ENCODE measurements around the gene PCK2. TPM values are rescaled to one million over a fixed set of nuclear protein-coding genes. Genes with fewer than 3 reads are reported as not detected.

Gene PCK2
- total RNA-seq, 2 donors from 2014 or later: 11.4 to 16.9 TPM

GRCh38 chr14:24146453-24146977 is 52.4 kb downstream of the PCK2 start, which contains the start of gene PSME2:
PSME2 (minus strand) TSS chr14:24146610; CDS start chr14:24146581, 29 bp downstream.
- no peaks in the 10 kb centered on the region for H3K9me3 ChIP-seq
- peak within 1 kb of the TSS; percentile 92 for H3K4me3 ChIP-seq
- peaks cover 18 to 36% of the 10 kb centered on the region in 2 donors for H3K4me1 ChIP-seq (ENCODE audit: control insufficient read depth in 1 of 2, low read depth in 2 of 2)
- DNase-seq (ENCODE audit: low spot score) (peak; percentile 88), ATAC-seq (ENCODE audit: insufficient number of reproducible peaks, low FRiP score, low read depth) (peak; percentile 65)
- H3K36me3 ChIP-seq: peaks cover 22% of the 10 kb centered on the region
- H3K27me3 ChIP-seq (replicated peaks; ENCODE audit: insufficient read depth): no peaks in the 10 kb centered on the region
- H3K27ac ChIP-seq: peak within 1 kb of the TSS; percentile 87 to 88
- TF ChIP-seq, protein P1, sequence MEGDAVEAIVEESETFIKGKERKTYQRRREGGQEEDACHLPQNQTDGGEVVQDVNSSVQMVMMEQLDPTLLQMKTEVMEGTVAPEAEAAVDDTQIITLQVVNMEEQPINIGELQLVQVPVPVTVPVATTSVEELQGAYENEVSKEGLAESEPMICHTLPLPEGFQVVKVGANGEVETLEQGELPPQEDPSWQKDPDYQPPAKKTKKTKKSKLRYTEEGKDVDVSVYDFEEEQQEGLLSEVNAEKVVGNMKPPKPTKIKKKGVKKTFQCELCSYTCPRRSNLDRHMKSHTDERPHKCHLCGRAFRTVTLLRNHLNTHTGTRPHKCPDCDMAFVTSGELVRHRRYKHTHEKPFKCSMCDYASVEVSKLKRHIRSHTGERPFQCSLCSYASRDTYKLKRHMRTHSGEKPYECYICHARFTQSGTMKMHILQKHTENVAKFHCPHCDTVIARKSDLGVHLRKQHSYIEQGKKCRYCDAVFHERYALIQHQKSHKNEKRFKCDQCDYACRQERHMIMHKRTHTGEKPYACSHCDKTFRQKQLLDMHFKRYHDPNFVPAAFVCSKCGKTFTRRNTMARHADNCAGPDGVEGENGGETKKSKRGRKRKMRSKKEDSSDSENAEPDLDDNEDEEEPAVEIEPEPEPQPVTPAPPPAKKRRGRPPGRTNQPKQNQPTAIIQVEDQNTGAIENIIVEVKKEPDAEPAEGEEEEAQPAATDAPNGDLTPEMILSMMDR (IDR thresholded peaks at IDR 0.05): no peak

DNA sequence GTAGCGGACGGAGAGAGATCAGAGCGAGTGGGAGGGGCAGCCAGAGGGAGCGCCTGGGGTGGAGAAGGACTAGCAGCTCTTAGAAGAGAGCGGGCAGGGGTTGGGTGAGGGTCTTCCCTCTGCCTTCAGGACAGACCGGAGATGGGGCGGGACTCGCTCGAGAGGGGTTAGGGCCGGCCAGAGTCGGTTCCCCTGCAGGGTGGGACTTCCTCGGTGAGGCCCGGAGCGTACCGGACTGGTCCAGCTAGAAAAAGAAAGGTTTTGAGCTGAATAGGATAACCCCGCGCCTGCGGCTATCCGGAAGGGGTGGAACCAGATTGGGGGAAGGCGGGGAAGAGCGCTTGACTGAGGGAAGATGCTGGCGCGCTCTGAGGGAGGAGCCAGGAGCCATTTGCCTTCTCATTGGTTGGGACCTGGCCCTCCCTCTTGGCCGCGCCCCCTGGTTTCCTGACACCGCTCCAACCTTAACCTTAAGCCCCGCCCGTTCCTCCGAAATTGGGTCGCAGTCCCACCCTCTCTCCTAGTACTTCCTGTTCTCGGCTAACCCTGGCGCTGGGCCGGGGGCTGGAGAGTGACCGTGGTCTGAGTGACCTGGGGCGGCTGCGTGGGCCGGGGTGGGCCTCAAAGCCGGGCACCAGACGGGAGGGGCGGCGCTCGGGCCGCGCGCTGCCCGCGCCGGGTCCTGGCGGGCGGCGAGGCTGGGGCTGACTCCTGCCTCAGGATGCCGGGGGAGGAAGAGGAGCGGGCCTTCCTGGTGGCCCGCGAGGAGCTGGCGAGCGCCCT is 53.1 kb downstream of the PCK2 start, which contains the start of gene RNF31:
Gene RNF31 (plus strand): TSS at position 521 of the 783 bp plus-strand sequence. CDS start 201 bp downstream, at position 722.
- Histone ChIP-seq H3K9me3 (no peaks in the 10 kb centered on the region), H3K4me1 (ENCODE audit: control insufficient read depth in 1 of 2, low read depth in 2 of 2) (peaks cover 14 to 33% of the 10 kb centered on the region in 2 donors), H3K36me3 (peaks cover 26% of the 10 kb centered on the region), H3K27me3 (replicated peaks; ENCODE audit: insufficient read depth) (no peaks in the 10 kb centered on the region), H3K4me3 (peak within 1 kb of the TSS; percentile 92), H3K27ac (peak within 1 kb of the TSS; percentile 87 to 88)
- ATAC-seq (ENCODE audit: insufficient number of reproducible peaks, low FRiP score, low read depth) (peak; percentile 91), DNase-seq (ENCODE audit: low spot score) (peak; percentile 96)
- TF ChIP-seq, protein P1 (IDR thresholded peaks at IDR 0.05): no peak

GRCh38 chr14:24147761-24148428 is 53.8 kb downstream of the PCK2 start:
- Histone ChIP-seq H3K9me3 (no peaks in the 10 kb centered on the region), H3K4me3 (peak overlapping the region; percentile 92), H3K27ac (peak overlapping the region; percentile 87 to 88), H3K4me1 (ENCODE audit: control insufficient read depth in 1 of 2, low read depth in 2 of 2) (peaks cover 13 to 30% of the 10 kb centered on the region in 2 donors), H3K27me3 (replicated peaks; ENCODE audit: insufficient read depth) (no peaks in the 10 kb centered on the region), H3K36me3 (peaks cover 26% of the 10 kb centered on the region)
- ATAC-seq (ENCODE audit: insufficient number of reproducible peaks, low FRiP score, low read depth): no peak
- TF ChIP-seq, protein P1 (IDR thresholded peaks at IDR 0.05): no peak
- no peak for DNase-seq (ENCODE audit: low spot score)

- no peak overlapping the region for H3K27ac ChIP-seq
- H3K4me3 ChIP-seq: no peak overlapping the region
- H3K4me1 ChIP-seq (ENCODE audit: control insufficient read depth in 1 of 2, low read depth in 2 of 2): peaks cover 13 to 30% of the 10 kb centered on the region in 2 donors
- TF ChIP-seq, protein P1 (IDR thresholded peaks at IDR 0.05): no peak
- no peaks in the 10 kb centered on the region for H3K27me3 ChIP-seq (replicated peaks; ENCODE audit: insufficient read depth)
- DNase-seq (ENCODE audit: low spot score) (no peak), ATAC-seq (ENCODE audit: insufficient number of reproducible peaks, low FRiP score, low read depth) (no peak)
- H3K36me3 ChIP-seq: peaks cover 30% of the 10 kb centered on the region
- no peaks in the 10 kb centered on the region for H3K9me3 ChIP-seq
Measured at GRCh38 chr14:24149302-24149969, 55.3 kb downstream of the PCK2 start.
